Astrocyte (in vitro differentiated cells and primary cell): ENCODE data around the gene SH2B2. TPM values are rescaled to one million over a fixed set of nuclear protein-coding genes. Genes with fewer than 3 reads are reported as not detected.

Source experiments
- DNase-seq: peaks from one replicate; pipeline ENCODE4 v3.0.0-alpha.2; 2010; ENCODE audit warnings: low read depth
- FAIRE-seq: peaks from 2 replicates; lab custom pipeline; 2011; peaks lifted over from hg19 to GRCh38; lab: Jason Lieb, UNC
- H2AFZ ChIP-seq: 2 replicates; pipeline ENCODE4 v1.6.0; 2012; ENCODE audit warnings: low read depth, low read length, inconsistent platforms
- H3K27ac ChIP-seq: 2 replicates; pipeline ENCODE4 v1.5.1; 2011; ENCODE audit warnings: low read depth, low read length, inconsistent platforms
- H3K27me3 ChIP-seq: 2 replicates; pipeline ENCODE4 v1.6.0; 2011; ENCODE audit warnings: low read length, inconsistent platforms; ENCODE audit not compliant: insufficient read depth
- H3K36me3 ChIP-seq: 2 replicates; pipeline ENCODE4 v1.5.1; 2011; ENCODE audit warnings: low read length, inconsistent platforms; ENCODE audit not compliant: insufficient read depth
- H3K4me1 ChIP-seq: 2 replicates; pipeline ENCODE4 v1.5.1; 2011; ENCODE audit warnings: low read length, inconsistent platforms; ENCODE audit not compliant: insufficient read depth
- H3K4me2 ChIP-seq: 2 replicates; pipeline ENCODE4 v1.6.0; 2012; ENCODE audit warnings: low read length, inconsistent platforms
- H3K4me3 ChIP-seq: 2 replicates; pipeline ENCODE4 v1.5.1; 2011; ENCODE audit warnings: low read depth, mild to moderate bottlenecking, low read length, inconsistent platforms; ENCODE audit not compliant: insufficient read depth
- H3K79me2 ChIP-seq: 2 replicates; pipeline ENCODE4 v1.6.0; 2012; ENCODE audit warnings: mild to moderate bottlenecking, low read length, inconsistent platforms; ENCODE audit not compliant: insufficient read depth
- H3K9ac ChIP-seq: 2 replicates; pipeline ENCODE4 v1.6.0; 2012; ENCODE audit warnings: mild to moderate bottlenecking, low read length, inconsistent platforms
- H3K9me3 ChIP-seq: 2 replicates; pipeline ENCODE4 v1.5.1; 2012; ENCODE audit warnings: low read depth, mild to moderate bottlenecking, low read length, inconsistent platforms; ENCODE audit not compliant: insufficient read depth
- H4K20me1 ChIP-seq: 2 replicates; pipeline ENCODE4 v1.6.0; 2012; ENCODE audit warnings: low read length, inconsistent platforms; ENCODE audit not compliant: insufficient read depth
- H3K27ac Mint-ChIP-seq: one replicate; pipeline ENCODE4 v1.8.0; 2021; ENCODE audit warnings: mild to moderate bottlenecking, mixed read lengths; ENCODE audit not compliant: unreplicated experiment
- H3K27me3 Mint-ChIP-seq: one replicate; pipeline ENCODE4 v1.8.0; 2021; ENCODE audit warnings: low read depth, mixed read lengths; ENCODE audit not compliant: unreplicated experiment
- H3K36me3 Mint-ChIP-seq: one replicate; pipeline ENCODE4 v1.8.0; 2021; ENCODE audit warnings: low read depth, mixed read lengths; ENCODE audit not compliant: unreplicated experiment
- H3K4me1 Mint-ChIP-seq: one replicate; pipeline ENCODE4 v1.8.0; 2021; ENCODE audit warnings: low read depth, mixed read lengths; ENCODE audit not compliant: unreplicated experiment
- H3K4me3 Mint-ChIP-seq: one replicate; pipeline ENCODE4 v1.8.0; 2021; ENCODE audit warnings: mild to moderate bottlenecking, moderate library complexity, mixed read lengths; ENCODE audit not compliant: unreplicated experiment
- H3K9me3 Mint-ChIP-seq: one replicate; pipeline ENCODE4 v1.8.0; 2021; ENCODE audit warnings: mild to moderate bottlenecking, mixed read lengths; ENCODE audit not compliant: unreplicated experiment
- EZH2 ChIP-seq: IDR thresholded peaks from 2 replicates; pipeline ENCODE4 v1.6.1; 2012; ENCODE audit warnings: mild to moderate bottlenecking, low read length, inconsistent platforms; ENCODE audit not compliant: insufficient read depth
- total RNA-seq: library from RNA; stranded (reverse); gene quantifications from 2 replicates; pipeline ENCODE4 v1.2.1, GENCODE V29; 2021
- TF ChIP-seq, protein P1 (sequence below): IDR thresholded peaks from 2 replicates; pipeline ENCODE4 v1.5.1; 2011; ENCODE audit warnings: low read depth, mild to moderate bottlenecking, inconsistent platforms, low read length, moderate library complexity; ENCODE audit not compliant: insufficient read depth

The SH2B2 gene
- total RNA-seq, 1 donor from 2014 or later: 5.6 TPM

DNA sequence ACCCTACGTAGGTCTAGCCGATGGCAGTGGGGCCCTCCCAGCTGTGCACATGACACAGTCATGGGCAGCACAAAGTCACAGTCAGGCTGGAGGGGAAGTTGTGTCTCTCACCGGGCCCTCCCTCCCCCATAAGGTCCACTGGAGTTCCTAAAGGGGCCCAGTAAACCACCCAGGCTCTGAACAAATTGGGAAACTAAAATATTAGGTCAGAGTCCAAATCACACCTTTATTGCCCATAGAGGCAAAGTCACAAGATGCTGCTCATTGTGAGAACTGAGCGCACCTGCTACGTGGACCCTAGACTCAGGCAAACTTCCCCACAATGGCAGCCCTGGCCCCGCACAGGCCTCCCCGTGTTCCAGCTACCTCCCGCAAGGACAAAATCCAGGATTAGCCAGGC is 45.2 kb upstream of the SH2B2 start:
- no peak for FAIRE-seq
- peaks cover 2% of the 10 kb centered on the region for H3K36me3 Mint-ChIP-seq
- Histone ChIP-seq H3K36me3 (no peaks in the 10 kb centered on the region), H3K4me1 (no peaks in the 10 kb centered on the region), H3K79me2 (no peaks in the 10 kb centered on the region), H3K9ac (no peak overlapping the region), H3K27me3 (no peaks in the 10 kb centered on the region), H3K9me3 (no peaks in the 10 kb centered on the region), H3K4me2 (no peak overlapping the region), H3K27ac (no peak overlapping the region), H3K4me3 (no peak overlapping the region), H2AFZ (no peak overlapping the region), H4K20me1 (peaks cover under 1% of the 10 kb centered on the region)
- no peaks in the 10 kb centered on the region for H3K9me3 Mint-ChIP-seq
- no peak overlapping the region for H3K4me3 Mint-ChIP-seq
- H3K27me3 Mint-ChIP-seq: no peaks in the 10 kb centered on the region
- no peak for DNase-seq
- no peak for TF ChIP-seq EZH2
- TF ChIP-seq, protein P1, sequence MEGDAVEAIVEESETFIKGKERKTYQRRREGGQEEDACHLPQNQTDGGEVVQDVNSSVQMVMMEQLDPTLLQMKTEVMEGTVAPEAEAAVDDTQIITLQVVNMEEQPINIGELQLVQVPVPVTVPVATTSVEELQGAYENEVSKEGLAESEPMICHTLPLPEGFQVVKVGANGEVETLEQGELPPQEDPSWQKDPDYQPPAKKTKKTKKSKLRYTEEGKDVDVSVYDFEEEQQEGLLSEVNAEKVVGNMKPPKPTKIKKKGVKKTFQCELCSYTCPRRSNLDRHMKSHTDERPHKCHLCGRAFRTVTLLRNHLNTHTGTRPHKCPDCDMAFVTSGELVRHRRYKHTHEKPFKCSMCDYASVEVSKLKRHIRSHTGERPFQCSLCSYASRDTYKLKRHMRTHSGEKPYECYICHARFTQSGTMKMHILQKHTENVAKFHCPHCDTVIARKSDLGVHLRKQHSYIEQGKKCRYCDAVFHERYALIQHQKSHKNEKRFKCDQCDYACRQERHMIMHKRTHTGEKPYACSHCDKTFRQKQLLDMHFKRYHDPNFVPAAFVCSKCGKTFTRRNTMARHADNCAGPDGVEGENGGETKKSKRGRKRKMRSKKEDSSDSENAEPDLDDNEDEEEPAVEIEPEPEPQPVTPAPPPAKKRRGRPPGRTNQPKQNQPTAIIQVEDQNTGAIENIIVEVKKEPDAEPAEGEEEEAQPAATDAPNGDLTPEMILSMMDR: no peak
- H3K27ac Mint-ChIP-seq: no peak overlapping the region
- H3K4me1 Mint-ChIP-seq: no peaks in the 10 kb centered on the region

DNA sequence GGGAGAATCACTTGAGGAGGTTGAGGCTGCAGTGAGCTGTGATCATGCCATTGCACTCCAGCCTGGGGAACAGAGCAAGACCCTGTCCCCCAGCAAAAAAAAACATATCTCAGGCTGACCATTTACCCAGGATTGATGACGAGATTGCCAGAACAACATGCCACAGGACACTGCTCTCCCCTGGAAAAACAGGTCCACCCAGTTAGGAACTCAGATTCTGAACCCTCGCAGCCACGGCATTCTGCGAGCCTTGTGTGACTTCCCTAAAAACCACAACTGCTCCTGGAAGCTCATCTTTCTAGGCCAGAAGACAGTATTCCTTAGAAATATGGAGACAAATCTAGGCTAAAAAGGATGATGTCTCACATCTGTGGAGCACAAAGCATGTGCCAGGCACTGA is 42.1 kb upstream of the SH2B2 start:
- DNase-seq: no peak
- Histone ChIP-seq H3K27ac (no peak overlapping the region), H2AFZ (no peak overlapping the region), H4K20me1 (no peaks in the 10 kb centered on the region), H3K9ac (no peak overlapping the region), H3K27me3 (no peaks in the 10 kb centered on the region), H3K4me3 (no peak overlapping the region), H3K79me2 (no peaks in the 10 kb centered on the region), H3K36me3 (no peaks in the 10 kb centered on the region), H3K4me2 (no peak overlapping the region), H3K9me3 (no peaks in the 10 kb centered on the region), H3K4me1 (no peaks in the 10 kb centered on the region)
- Mint-ChIP-seq H3K27ac (no peak overlapping the region), H3K4me1 (no peaks in the 10 kb centered on the region), H3K36me3 (peaks cover 9% of the 10 kb centered on the region), H3K9me3 (no peaks in the 10 kb centered on the region), H3K4me3 (no peak overlapping the region), H3K27me3 (no peaks in the 10 kb centered on the region)
- TF ChIP-seq, protein P1: no peak
- FAIRE-seq: no peak

DNA sequence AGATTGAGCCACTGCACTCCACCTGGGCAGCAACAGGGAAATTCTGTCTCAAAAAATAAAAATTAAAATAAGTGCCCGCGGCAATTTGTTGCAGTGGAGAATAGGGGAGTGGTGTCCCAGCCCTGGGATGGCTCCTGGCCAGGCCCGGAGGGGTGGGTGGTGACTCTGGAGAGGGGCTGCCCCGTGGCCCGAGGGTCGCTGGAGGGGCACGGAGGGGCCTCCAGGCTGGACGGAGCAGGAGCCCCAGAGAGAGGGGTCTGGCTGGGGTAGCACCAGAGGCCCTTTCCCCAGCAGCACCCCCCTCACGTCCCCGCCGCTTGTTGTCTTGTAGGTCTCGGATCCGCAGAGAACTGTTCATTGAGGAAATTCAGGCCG is 38.6 kb upstream of the SH2B2 start:
- H3K4me3 ChIP-seq: no peak overlapping the region
- Mint-ChIP-seq H3K4me1 (no peaks in the 10 kb centered on the region), H3K27me3 (no peaks in the 10 kb centered on the region), H3K9me3 (no peaks in the 10 kb centered on the region), H3K4me3 (no peak overlapping the region), H3K27ac (no peak overlapping the region), H3K36me3 (peaks cover 14% of the 10 kb centered on the region)
- no peak overlapping the region for H3K4me2 ChIP-seq
- H3K36me3 ChIP-seq: no peaks in the 10 kb centered on the region
- TF ChIP-seq, protein P1: no peak
- no peak for TF ChIP-seq EZH2
- H3K9me3 ChIP-seq: no peaks in the 10 kb centered on the region
- no peaks in the 10 kb centered on the region for H3K79me2 ChIP-seq
- DNase-seq: no peak
- no peak overlapping the region for H3K27ac ChIP-seq
- no peak overlapping the region for H3K9ac ChIP-seq
- H2AFZ ChIP-seq: no peak overlapping the region
- H4K20me1 ChIP-seq: peaks cover 4% of the 10 kb centered on the region
- H3K27me3 ChIP-seq: no peaks in the 10 kb centered on the region
- FAIRE-seq: no peak
- no peaks in the 10 kb centered on the region for H3K4me1 ChIP-seq
